ENCODE measurements around the gene BTN1A1. TPM values are rescaled to one million over a fixed set of nuclear protein-coding genes. Genes with fewer than 3 reads are reported as not detected.

BTN1A1 gene
- total and polyA plus RNA-seq, 9 of the 15 experiments (the other 6 are each of a cell fraction or from before 2014, with no cell fraction given), result 0.01 to 0.15 (median 0.06) TPM; not detected in 4

DNA sequence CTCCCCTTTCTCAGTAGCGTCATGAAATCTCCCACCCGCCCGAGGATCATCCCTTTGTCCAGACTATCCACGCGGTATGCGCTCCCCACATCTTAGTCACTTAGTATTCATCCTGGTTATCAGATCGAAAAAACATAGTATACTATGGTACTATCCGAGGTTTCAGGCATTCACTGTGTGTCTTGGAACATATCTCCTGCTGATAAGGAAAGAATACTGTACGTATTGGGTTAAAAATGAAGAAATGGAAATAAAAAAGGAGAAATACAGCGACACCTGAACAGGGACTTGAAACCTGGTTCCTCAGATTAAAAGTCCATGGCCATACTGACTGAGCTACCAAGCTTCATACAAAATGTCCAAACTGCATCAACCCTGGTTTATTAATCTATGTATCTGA is 52.1 kb downstream of the BTN1A1 start (continued):
- TF ChIP-seq, protein P1, sequence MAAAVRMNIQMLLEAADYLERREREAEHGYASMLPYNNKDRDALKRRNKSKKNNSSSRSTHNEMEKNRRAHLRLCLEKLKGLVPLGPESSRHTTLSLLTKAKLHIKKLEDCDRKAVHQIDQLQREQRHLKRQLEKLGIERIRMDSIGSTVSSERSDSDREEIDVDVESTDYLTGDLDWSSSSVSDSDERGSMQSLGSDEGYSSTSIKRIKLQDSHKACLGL (CRISPR knock-in tag; IDR thresholded peaks at IDR 0.05; ENCODE audit: borderline replicate concordance, poor library complexity, severe bottlenecking), result no peak
- no peak for TF ChIP-seq HDAC1 (IDR thresholded peaks at IDR 0.05)
- TF ChIP-seq, protein P2, sequence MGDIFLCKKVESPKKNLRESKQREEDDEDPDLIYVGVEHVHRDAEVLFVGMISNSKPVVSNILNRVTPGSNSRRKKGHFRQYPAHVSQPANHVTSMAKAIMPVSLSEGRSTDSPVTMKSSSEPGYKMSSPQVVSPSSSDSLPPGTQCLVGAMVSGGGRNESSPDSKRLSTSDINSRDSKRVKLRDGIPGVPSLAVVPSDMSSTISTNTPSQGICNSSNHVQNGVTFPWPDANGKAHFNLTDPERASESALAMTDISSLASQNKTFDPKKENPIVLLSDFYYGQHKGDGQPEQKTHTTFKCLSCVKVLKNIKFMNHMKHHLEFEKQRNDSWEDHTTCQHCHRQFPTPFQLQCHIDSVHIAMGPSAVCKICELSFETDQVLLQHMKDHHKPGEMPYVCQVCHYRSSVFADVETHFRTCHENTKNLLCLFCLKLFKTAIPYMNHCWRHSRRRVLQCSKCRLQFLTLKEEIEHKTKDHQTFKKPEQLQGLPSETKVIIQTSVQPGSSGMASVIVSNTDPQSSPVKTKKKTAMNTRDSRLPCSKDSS (IDR thresholded peaks at IDR 0.05; ENCODE audit: low read depth, partially characterized antibody), result no peak
- TF ChIP-seq MTF1 (CRISPR knock-in tag; IDR thresholded peaks at IDR 0.05; ENCODE audit: borderline replicate concordance), result no peak
- TF ChIP-seq, protein P3, sequence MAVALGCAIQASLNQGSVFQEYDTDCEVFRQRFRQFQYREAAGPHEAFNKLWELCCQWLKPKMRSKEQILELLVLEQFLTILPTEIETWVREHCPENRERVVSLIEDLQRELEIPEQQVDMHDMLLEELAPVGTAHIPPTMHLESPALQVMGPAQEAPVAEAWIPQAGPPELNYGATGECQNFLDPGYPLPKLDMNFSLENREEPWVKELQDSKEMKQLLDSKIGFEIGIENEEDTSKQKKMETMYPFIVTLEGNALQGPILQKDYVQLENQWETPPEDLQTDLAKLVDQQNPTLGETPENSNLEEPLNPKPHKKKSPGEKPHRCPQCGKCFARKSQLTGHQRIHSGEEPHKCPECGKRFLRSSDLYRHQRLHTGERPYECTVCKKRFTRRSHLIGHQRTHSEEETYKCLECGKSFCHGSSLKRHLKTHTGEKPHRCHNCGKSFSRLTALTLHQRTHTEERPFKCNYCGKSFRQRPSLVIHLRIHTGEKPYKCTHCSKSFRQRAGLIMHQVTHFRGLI (CRISPR knock-in tag; IDR thresholded peaks at IDR 0.05), result no peak
- TF ChIP-seq ZSCAN29 (IDR thresholded peaks at IDR 0.05), result no peak
- no peak for TF ChIP-seq SLC30A9 (CRISPR knock-in tag; IDR thresholded peaks at IDR 0.05)
- TF ChIP-seq ZNF778 (CRISPR knock-in tag; IDR thresholded peaks at IDR 0.05), result no peak
- no peak for TF ChIP-seq EHMT2 (IDR thresholded peaks at IDR 0.05)
- TF ChIP-seq GABPB2 (CRISPR knock-in tag; conservative IDR thresholded peaks at IDR 0.05), result no peak
- TF ChIP-seq, protein P4, sequence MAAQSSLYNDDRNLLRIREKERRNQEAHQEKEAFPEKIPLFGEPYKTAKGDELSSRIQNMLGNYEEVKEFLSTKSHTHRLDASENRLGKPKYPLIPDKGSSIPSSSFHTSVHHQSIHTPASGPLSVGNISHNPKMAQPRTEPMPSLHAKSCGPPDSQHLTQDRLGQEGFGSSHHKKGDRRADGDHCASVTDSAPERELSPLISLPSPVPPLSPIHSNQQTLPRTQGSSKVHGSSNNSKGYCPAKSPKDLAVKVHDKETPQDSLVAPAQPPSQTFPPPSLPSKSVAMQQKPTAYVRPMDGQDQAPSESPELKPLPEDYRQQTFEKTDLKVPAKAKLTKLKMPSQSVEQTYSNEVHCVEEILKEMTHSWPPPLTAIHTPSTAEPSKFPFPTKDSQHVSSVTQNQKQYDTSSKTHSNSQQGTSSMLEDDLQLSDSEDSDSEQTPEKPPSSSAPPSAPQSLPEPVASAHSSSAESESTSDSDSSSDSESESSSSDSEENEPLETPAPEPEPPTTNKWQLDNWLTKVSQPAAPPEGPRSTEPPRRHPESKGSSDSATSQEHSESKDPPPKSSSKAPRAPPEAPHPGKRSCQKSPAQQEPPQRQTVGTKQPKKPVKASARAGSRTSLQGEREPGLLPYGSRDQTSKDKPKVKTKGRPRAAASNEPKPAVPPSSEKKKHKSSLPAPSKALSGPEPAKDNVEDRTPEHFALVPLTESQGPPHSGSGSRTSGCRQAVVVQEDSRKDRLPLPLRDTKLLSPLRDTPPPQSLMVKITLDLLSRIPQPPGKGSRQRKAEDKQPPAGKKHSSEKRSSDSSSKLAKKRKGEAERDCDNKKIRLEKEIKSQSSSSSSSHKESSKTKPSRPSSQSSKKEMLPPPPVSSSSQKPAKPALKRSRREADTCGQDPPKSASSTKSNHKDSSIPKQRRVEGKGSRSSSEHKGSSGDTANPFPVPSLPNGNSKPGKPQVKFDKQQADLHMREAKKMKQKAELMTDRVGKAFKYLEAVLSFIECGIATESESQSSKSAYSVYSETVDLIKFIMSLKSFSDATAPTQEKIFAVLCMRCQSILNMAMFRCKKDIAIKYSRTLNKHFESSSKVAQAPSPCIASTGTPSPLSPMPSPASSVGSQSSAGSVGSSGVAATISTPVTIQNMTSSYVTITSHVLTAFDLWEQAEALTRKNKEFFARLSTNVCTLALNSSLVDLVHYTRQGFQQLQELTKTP (IDR thresholded peaks at IDR 0.05; ENCODE audit: low read depth in 1 of 2, partially characterized antibody in 2 of 2), result no peak
- TF ChIP-seq GABPB1 (CRISPR knock-in tag; IDR thresholded peaks at IDR 0.05), result no peak
- TF ChIP-seq, protein P5, sequence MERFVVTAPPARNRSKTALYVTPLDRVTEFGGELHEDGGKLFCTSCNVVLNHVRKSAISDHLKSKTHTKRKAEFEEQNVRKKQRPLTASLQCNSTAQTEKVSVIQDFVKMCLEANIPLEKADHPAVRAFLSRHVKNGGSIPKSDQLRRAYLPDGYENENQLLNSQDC (CRISPR knock-in tag; IDR thresholded peaks at IDR 0.05), result no peak
- TF ChIP-seq, protein P6, sequence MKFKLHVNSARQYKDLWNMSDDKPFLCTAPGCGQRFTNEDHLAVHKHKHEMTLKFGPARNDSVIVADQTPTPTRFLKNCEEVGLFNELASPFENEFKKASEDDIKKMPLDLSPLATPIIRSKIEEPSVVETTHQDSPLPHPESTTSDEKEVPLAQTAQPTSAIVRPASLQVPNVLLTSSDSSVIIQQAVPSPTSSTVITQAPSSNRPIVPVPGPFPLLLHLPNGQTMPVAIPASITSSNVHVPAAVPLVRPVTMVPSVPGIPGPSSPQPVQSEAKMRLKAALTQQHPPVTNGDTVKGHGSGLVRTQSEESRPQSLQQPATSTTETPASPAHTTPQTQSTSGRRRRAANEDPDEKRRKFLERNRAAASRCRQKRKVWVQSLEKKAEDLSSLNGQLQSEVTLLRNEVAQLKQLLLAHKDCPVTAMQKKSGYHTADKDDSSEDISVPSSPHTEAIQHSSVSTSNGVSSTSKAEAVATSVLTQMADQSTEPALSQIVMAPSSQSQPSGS (CRISPR knock-in tag; IDR thresholded peaks at IDR 0.05), result no peak
- no peak; the same call in 1 of the 2 replicates for TF ChIP-seq SMARCA4 (IDR thresholded peaks at IDR 0.05)
- TF ChIP-seq HDAC3 (IDR thresholded peaks at IDR 0.05; ENCODE audit: borderline replicate concordance, partially characterized antibody), result no peak
- no peak for TF ChIP-seq TCF3 (CRISPR knock-in tag; IDR thresholded peaks at IDR 0.05)
- TF ChIP-seq MEF2A (IDR thresholded peaks at IDR 0.05; ENCODE audit: control insufficient read depth, low read depth, low read length), result no peak
- TF ChIP-seq ZNF165 (CRISPR knock-in tag; IDR thresholded peaks at IDR 0.05; ENCODE audit: borderline replicate concordance), result no peak
- no peak for TF ChIP-seq ZNF79 (CRISPR knock-in tag; IDR thresholded peaks at IDR 0.05; ENCODE audit: low read depth)
- TF ChIP-seq CBX5 (IDR thresholded peaks at IDR 0.05; ENCODE audit: borderline replicate concordance, low read depth), result no peak
